ENCODE results near the gene RARS2.
"Not testable (repeated sequence)": the region's sequence is repeated elsewhere in the genome, so short reads cannot be mapped to it uniquely, and the experiment has no call there.

Gene RARS2

GRCh38 chr6:87589693-87590416, at the start of gene RARS2, which contains the start of gene ORC3:
Gene RARS2, minus strand, starts transcription at chr6:87589987. Its CDS starts 30 bp downstream, at chr6:87589957.
Gene ORC3, plus strand, starts transcription at chr6:87590135. Its CDS starts 34 bp downstream, at chr6:87590169.
- Mint-ChIP-seq H3K27ac (peak within 1 kb of the TSS; percentile 90), H3K4me3 (peak within 1 kb of the TSS; percentile 86), H3K4me1 (ENCODE audit: low read depth) (peaks cover 37% of the 10 kb centered on the region), H3K9me3 (no peaks in the 10 kb centered on the region), H3K27me3 (no peaks in the 10 kb centered on the region), H3K36me3 (ENCODE audit: low read depth) (peaks cover 17% of the 10 kb centered on the region)
- intact Hi-C loops (cut with micrococcal nuclease), result loop anchor here (2.0 to 10.0 kb wide), 3 partner anchors 109 to 435 kb away; partner anchors contain the start of genes SLC35A1 and ZNF292

- H3K36me3 Mint-ChIP-seq (ENCODE audit: low read depth), result peaks cover 43% of the 10 kb centered on the region
- no peaks in the 10 kb centered on the region for H3K9me3 Mint-ChIP-seq
- no peaks in the 10 kb centered on the region for H3K27me3 Mint-ChIP-seq
- intact Hi-C loops (cut with micrococcal nuclease), result no loop called here
- H3K27ac Mint-ChIP-seq, result no peak overlapping the region
- H3K4me1 Mint-ChIP-seq (ENCODE audit: low read depth), result no peaks in the 10 kb centered on the region
- no peak overlapping the region for H3K4me3 Mint-ChIP-seq
Observed at GRCh38 chr6:87639373-87639772, 49.6 kb upstream of the RARS2 start.

GRCh38 chr6:87637106-87637505, 47.3 kb upstream of the RARS2 start:
- H3K4me3 Mint-ChIP-seq, result no peak overlapping the region
- intact Hi-C loops (cut with micrococcal nuclease), result no loop called here
- no peaks in the 10 kb centered on the region for H3K27me3 Mint-ChIP-seq
- H3K27ac Mint-ChIP-seq, result no peak overlapping the region
- H3K36me3 Mint-ChIP-seq (ENCODE audit: low read depth), result peaks cover 43% of the 10 kb centered on the region
- H3K4me1 Mint-ChIP-seq (ENCODE audit: low read depth), result no peaks in the 10 kb centered on the region
- no peaks in the 10 kb centered on the region for H3K9me3 Mint-ChIP-seq

GRCh38 chr6:87636315-87636714, 46.5 kb upstream of the RARS2 start:
- Mint-ChIP-seq H3K27ac (no peak overlapping the region), H3K4me1 (ENCODE audit: low read depth) (no peaks in the 10 kb centered on the region), H3K27me3 (no peaks in the 10 kb centered on the region), H3K36me3 (ENCODE audit: low read depth) (peaks cover 43% of the 10 kb centered on the region), H3K4me3 (no peak overlapping the region), H3K9me3 (no peaks in the 10 kb centered on the region)
- intact Hi-C loops (cut with micrococcal nuclease), result no loop called here

GRCh38 chr6:87633851-87634250, 44.1 kb upstream of the RARS2 start:
- H3K36me3 Mint-ChIP-seq (ENCODE audit: low read depth), result peaks cover 25% of the 10 kb centered on the region
- intact Hi-C loops (cut with micrococcal nuclease), result no loop called here
- H3K4me3 Mint-ChIP-seq, result no peak overlapping the region
- H3K9me3 Mint-ChIP-seq, result no peaks in the 10 kb centered on the region
- H3K27ac Mint-ChIP-seq, result no peak overlapping the region
- H3K4me1 Mint-ChIP-seq (ENCODE audit: low read depth), result peaks cover under 1% of the 10 kb centered on the region
- no peaks in the 10 kb centered on the region for H3K27me3 Mint-ChIP-seq

GRCh38 chr6:87630746-87631145, 41.0 kb upstream of the RARS2 start:
- H3K27me3 Mint-ChIP-seq, result no peaks in the 10 kb centered on the region
- no peak overlapping the region for H3K27ac Mint-ChIP-seq
- no peak overlapping the region for H3K4me3 Mint-ChIP-seq
- intact Hi-C loops (cut with micrococcal nuclease), result no loop called here
- peaks cover 14% of the 10 kb centered on the region for H3K4me1 Mint-ChIP-seq (ENCODE audit: low read depth)
- H3K9me3 Mint-ChIP-seq, result no peaks in the 10 kb centered on the region
- peaks cover 7% of the 10 kb centered on the region for H3K36me3 Mint-ChIP-seq (ENCODE audit: low read depth)

GRCh38 chr6:87628881-87629280, 39.1 kb upstream of the RARS2 start:
- H3K9me3 Mint-ChIP-seq, result no peaks in the 10 kb centered on the region
- peaks cover 14% of the 10 kb centered on the region for H3K4me1 Mint-ChIP-seq (ENCODE audit: low read depth)
- peaks cover 10% of the 10 kb centered on the region for H3K36me3 Mint-ChIP-seq (ENCODE audit: low read depth)
- no peaks in the 10 kb centered on the region for H3K27me3 Mint-ChIP-seq
- no peak overlapping the region for H3K27ac Mint-ChIP-seq
- intact Hi-C loops (cut with micrococcal nuclease), result no loop called here
- H3K4me3 Mint-ChIP-seq, result no peak overlapping the region

- Mint-ChIP-seq H3K27me3 (no peaks in the 10 kb centered on the region), H3K27ac (no peak overlapping the region), H3K4me1 (ENCODE audit: low read depth) (peaks cover 14% of the 10 kb centered on the region), H3K36me3 (ENCODE audit: low read depth) (peaks cover 12% of the 10 kb centered on the region), H3K9me3 (no peaks in the 10 kb centered on the region), H3K4me3 (no peak overlapping the region)
- intact Hi-C loops (cut with micrococcal nuclease), result no loop called here
Observed at GRCh38 chr6:87628424-87628823, 38.6 kb upstream of the RARS2 start.

- Mint-ChIP-seq H3K27me3 (no peaks in the 10 kb centered on the region), H3K36me3 (ENCODE audit: low read depth) (peaks cover 32% of the 10 kb centered on the region), H3K4me3 (no peak overlapping the region), H3K9me3 (no peaks in the 10 kb centered on the region), H3K27ac (no peak overlapping the region), H3K4me1 (ENCODE audit: low read depth) (peaks cover 7% of the 10 kb centered on the region)
- intact Hi-C loops (cut with micrococcal nuclease), result no loop called here
Observed at GRCh38 chr6:87623248-87623647, 33.5 kb upstream of the RARS2 start.

GRCh38 chr6:87618531-87618930, 28.7 kb upstream of the RARS2 start:
- Mint-ChIP-seq H3K4me1 (ENCODE audit: low read depth) (no peaks in the 10 kb centered on the region), H3K27ac (no peak overlapping the region), H3K27me3 (no peaks in the 10 kb centered on the region), H3K9me3 (peaks cover 1% of the 10 kb centered on the region), H3K4me3 (no peak overlapping the region), H3K36me3 (ENCODE audit: low read depth) (peaks cover 37% of the 10 kb centered on the region)
- intact Hi-C loops (cut with micrococcal nuclease), result no loop called here

GRCh38 chr6:87617405-87617804, 27.6 kb upstream of the RARS2 start:
- peaks cover 43% of the 10 kb centered on the region for H3K36me3 Mint-ChIP-seq (ENCODE audit: low read depth)
- intact Hi-C loops (cut with micrococcal nuclease), result no loop called here
- H3K9me3 Mint-ChIP-seq, result peaks cover 11% of the 10 kb centered on the region
- no peak overlapping the region for H3K27ac Mint-ChIP-seq
- no peaks in the 10 kb centered on the region for H3K4me1 Mint-ChIP-seq (ENCODE audit: low read depth)
- H3K27me3 Mint-ChIP-seq, result no peaks in the 10 kb centered on the region
- no peak overlapping the region for H3K4me3 Mint-ChIP-seq

- H3K4me1 Mint-ChIP-seq (ENCODE audit: low read depth); H3K27me3 Mint-ChIP-seq; H3K27ac Mint-ChIP-seq; H3K4me3 Mint-ChIP-seq; intact Hi-C loops (cut with micrococcal nuclease): not testable (repeated sequence)
- Mint-ChIP-seq H3K9me3 (peaks cover 11% of the 10 kb centered on the region), H3K36me3 (ENCODE audit: low read depth) (peaks cover 43% of the 10 kb centered on the region)
Observed at GRCh38 chr6:87613018-87613417, 23.2 kb upstream of the RARS2 start.

- intact Hi-C loops (cut with micrococcal nuclease), result loop anchor here (10.0 kb wide), 1 partner anchor 56 kb away; no protein-coding TSS in a partner anchor
- H3K9me3 Mint-ChIP-seq, result peaks cover 11% of the 10 kb centered on the region
- H3K27ac Mint-ChIP-seq, result no peak overlapping the region
- H3K4me1 Mint-ChIP-seq (ENCODE audit: low read depth), result no peaks in the 10 kb centered on the region
- no peaks in the 10 kb centered on the region for H3K27me3 Mint-ChIP-seq
- peaks cover 39% of the 10 kb centered on the region for H3K36me3 Mint-ChIP-seq (ENCODE audit: low read depth)
- H3K4me3 Mint-ChIP-seq, result no peak overlapping the region
Observed at GRCh38 chr6:87608802-87609201, 19.0 kb upstream of the RARS2 start.

GRCh38 chr6:87606199-87606598, 16.4 kb upstream of the RARS2 start:
- intact Hi-C loops (cut with micrococcal nuclease), result loop anchor here (10.0 kb wide), 1 partner anchor 59 kb away; no protein-coding TSS in a partner anchor
- H3K27ac Mint-ChIP-seq, result no peak overlapping the region
- H3K9me3 Mint-ChIP-seq, result no peaks in the 10 kb centered on the region

GRCh38 chr6:87600576-87600975, 10.8 kb upstream of the RARS2 start:
- no peak overlapping the region for H3K4me3 Mint-ChIP-seq
- peaks cover 29% of the 10 kb centered on the region for H3K36me3 Mint-ChIP-seq (ENCODE audit: low read depth)
- no peaks in the 10 kb centered on the region for H3K27me3 Mint-ChIP-seq
- no peaks in the 10 kb centered on the region for H3K9me3 Mint-ChIP-seq
- intact Hi-C loops (cut with micrococcal nuclease), result loop anchor here (10.0 kb wide), 1 partner anchor 64 kb away; no protein-coding TSS in a partner anchor
- no peak overlapping the region for H3K27ac Mint-ChIP-seq
- H3K4me1 Mint-ChIP-seq (ENCODE audit: low read depth), result peaks cover 12% of the 10 kb centered on the region

More at GRCh38 chr6:87606199-87606598, 16.4 kb upstream of the RARS2 start:
- H3K27me3 Mint-ChIP-seq, result no peaks in the 10 kb centered on the region
- no peaks in the 10 kb centered on the region for H3K4me1 Mint-ChIP-seq (ENCODE audit: low read depth)
- H3K4me3 Mint-ChIP-seq, result no peak overlapping the region
- H3K36me3 Mint-ChIP-seq (ENCODE audit: low read depth), result peaks cover 33% of the 10 kb centered on the region

Measured in dendritic cell treated with granulocyte-macrophage colony-stimulating factor and Interleukin-4, amounts not matched to agents 40 ng/mL and 50 ng/mL, for 4 days (primary cell).